Gastroesophageal sphincter (tissue), 4 donors: ENCODE results near the gene LRRC42. TPM values are rescaled to one million over a fixed set of nuclear protein-coding genes. Genes with fewer than 3 reads are reported as not detected.

Experiments used
- ATAC-seq: fragments of 150-250 bp; one replicate; pipeline ENCODE4 v1.9.1; 2016; ENCODE audit warnings: mild to moderate bottlenecking, moderate library complexity
- H3K27ac ChIP-seq, 4 donors: fragments of 200-600 bp; sonication (generic) in 3 of 4; 1 replicate in 3 of 4; 2 replicates in 1 of 4; pipeline ENCODE4 v1.5.1; 2016 to 2019
- H3K27me3 ChIP-seq: fragments of 200-600 bp; sonication (generic); one replicate; pipeline ENCODE4 v1.5.1; 2019
- H3K36me3 ChIP-seq, 2 donors: fragments of 200-600 bp; sonication (generic); one replicate each; pipeline ENCODE4 v1.5.1; 2019; ENCODE audit warnings: control low read depth in 1 of 2
- H3K4me1 ChIP-seq, 3 donors: fragments of 200-600 bp; sonication (generic); 1 replicate in 2 of 3; 2 replicates in 1 of 3; pipeline ENCODE4 v1.5.1; 2016 to 2019; ENCODE audit warnings: control low read depth in 2 of 3
- H3K4me3 ChIP-seq, 2 donors: fragments of 200-600 bp; sonication (generic); one replicate each; pipeline ENCODE4 v1.5.1; 2019; ENCODE audit warnings: mild to moderate bottlenecking in 1 of 2, moderate library complexity in 1 of 2
- H3K9me3 ChIP-seq, 3 donors: fragments of 200-600 bp; sonication (generic); one replicate each; pipeline ENCODE4 v1.5.1; 2017 to 2019; ENCODE audit warnings: control low read depth in 2 of 3
- EP300 ChIP-seq: sonication (generic); formaldehyde crosslinking; IDR thresholded peaks from one replicate; pipeline ENCODE4 v1.6.1; 2017; ENCODE audit warnings: antibody characterized with exemption, mild to moderate bottlenecking
- POLR2A ChIP-seq, 2 donors: fragments of 450-650 bp; IDR thresholded peaks; one replicate each; pipeline ENCODE4 v1.6.1; 2017; ENCODE audit warnings: antibody characterized with exemption in 2 of 2, mild to moderate bottlenecking in 2 of 2, moderate library complexity in 1 of 2
- POLR2AphosphoS5 ChIP-seq: sonication (generic); formaldehyde crosslinking; IDR thresholded peaks from one replicate; pipeline ENCODE4 v1.6.1; 2017; ENCODE audit warnings: antibody characterized with exemption
- WGBS, 2 donors: methylation state at CpG; one replicate each; pipeline ENCODE4 v1.1.5; 2018; ENCODE audit warnings: low coverage in 1 of 2; 5-methylcytosine and 5-hydroxymethylcytosine counted together
- total RNA-seq, 4 donors: library from RNA; depleted of rRNA; stranded (reverse); fragments of >200 nt; gene quantifications; one replicate each; pipeline ENCODE4 v1.1.0, GENCODE V29; 2016
- TF ChIP-seq, protein P1 (sequence below), 4 experiments: fragments of 200-600 bp in 2 of 4; fragments of 450-650 bp in 2 of 4; sonication (generic) in 1 of 4; IDR thresholded peaks; one replicate each; pipeline ENCODE4 v1.5.1; 2017 to 2019; ENCODE audit warnings: antibody characterized with exemption in 4 of 4, mild to moderate bottlenecking in 2 of 4, moderate library complexity in 2 of 4

The LRRC42 gene
- total RNA-seq, 4 donors from 2014 or later: 19.6 to 31.4 (median 23.9) TPM

DNA sequence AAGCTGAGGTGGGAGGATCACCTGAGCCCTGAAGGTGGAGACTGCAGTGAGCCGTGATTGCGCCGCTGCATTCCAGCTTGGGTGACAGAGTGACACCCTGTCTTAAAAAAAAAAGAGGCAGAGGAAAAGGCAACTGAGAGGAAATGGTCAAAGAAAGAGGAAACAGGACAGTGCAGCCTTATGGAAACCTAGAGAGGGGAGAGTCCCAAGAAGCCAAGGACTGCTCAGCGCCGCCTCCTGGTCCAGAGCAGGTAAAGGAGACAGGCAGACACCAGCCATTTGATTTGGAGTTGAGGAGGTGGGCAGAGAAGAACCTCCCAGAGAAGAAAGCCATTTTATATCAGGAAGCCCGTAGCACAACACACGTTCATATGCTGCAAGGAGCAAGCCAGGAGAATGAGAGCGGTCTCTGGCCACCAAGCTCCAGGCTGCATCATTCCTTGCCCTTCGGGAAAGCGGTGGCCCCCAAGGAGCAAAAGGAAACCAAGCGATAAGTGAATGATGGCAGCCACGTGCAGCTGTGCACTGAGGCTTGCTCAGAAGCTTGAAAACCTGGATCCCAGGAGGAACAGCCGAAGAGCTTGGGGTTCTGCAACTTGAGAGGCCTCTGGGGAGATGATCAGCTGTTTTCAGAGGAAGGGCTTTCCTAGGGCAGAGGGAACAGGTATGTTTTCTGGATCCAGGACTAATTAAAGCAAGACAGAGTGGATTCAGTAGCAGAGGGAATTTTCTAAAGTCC, 33.7 kb downstream of the LRRC42 start:
- H3K36me3 ChIP-seq: peaks cover 0 to 2% of the 10 kb centered on the region in 2 donors
- no peaks in the 10 kb centered on the region for H3K27me3 ChIP-seq
- ATAC-seq: no peak
- H3K9me3 ChIP-seq: no peaks in the 10 kb centered on the region
- peak overlapping the region in 3 of 4 donors; percentile 76 to 88 (median 84) for H3K27ac ChIP-seq
- TF ChIP-seq, protein P1, sequence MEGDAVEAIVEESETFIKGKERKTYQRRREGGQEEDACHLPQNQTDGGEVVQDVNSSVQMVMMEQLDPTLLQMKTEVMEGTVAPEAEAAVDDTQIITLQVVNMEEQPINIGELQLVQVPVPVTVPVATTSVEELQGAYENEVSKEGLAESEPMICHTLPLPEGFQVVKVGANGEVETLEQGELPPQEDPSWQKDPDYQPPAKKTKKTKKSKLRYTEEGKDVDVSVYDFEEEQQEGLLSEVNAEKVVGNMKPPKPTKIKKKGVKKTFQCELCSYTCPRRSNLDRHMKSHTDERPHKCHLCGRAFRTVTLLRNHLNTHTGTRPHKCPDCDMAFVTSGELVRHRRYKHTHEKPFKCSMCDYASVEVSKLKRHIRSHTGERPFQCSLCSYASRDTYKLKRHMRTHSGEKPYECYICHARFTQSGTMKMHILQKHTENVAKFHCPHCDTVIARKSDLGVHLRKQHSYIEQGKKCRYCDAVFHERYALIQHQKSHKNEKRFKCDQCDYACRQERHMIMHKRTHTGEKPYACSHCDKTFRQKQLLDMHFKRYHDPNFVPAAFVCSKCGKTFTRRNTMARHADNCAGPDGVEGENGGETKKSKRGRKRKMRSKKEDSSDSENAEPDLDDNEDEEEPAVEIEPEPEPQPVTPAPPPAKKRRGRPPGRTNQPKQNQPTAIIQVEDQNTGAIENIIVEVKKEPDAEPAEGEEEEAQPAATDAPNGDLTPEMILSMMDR (IDR thresholded peaks at IDR 0.05): no peak
- TF ChIP-seq POLR2A (IDR thresholded peaks at IDR 0.05) (no peak), EP300 (no peak), POLR2AphosphoS5 (no peak)
- H3K4me1 ChIP-seq: peaks cover 0 to 21% (median 8%) of the 10 kb centered on the region in 3 donors
- H3K4me3 ChIP-seq: no peak overlapping the region
- 30 to 80% methylated on average over 2 to 13 of the region's 13 CpGs for WGBS, 2 donors

DNA sequence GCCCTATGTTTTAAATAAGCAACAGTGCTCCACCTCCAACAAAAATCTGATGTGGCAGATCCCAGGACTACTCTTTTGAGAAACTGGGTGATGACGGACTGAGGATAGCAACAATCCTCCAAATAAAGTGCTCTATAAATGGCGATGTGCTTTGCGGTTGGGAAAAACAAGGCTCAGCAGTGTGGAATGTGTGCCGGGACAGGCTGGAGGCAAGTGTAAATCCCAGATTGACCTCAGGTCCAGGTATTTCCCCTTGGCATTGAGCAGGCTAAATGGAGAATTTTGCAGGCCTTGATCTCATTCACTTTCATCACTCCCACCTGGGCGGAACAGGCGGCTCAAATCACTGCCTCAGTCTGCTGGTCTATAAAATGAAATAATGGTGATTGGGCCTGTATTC, 35.1 kb downstream of the LRRC42 start:
- Histone ChIP-seq H3K4me1 (peaks cover 0 to 21% (median 8%) of the 10 kb centered on the region in 3 donors), H3K27me3 (no peaks in the 10 kb centered on the region), H3K4me3 (no peak overlapping the region), H3K9me3 (no peaks in the 10 kb centered on the region), H3K27ac (peak overlapping the region; percentile 62 to 88 (median 80)), H3K36me3 (peaks cover 0 to 2% of the 10 kb centered on the region in 2 donors)
- ATAC-seq: peak; percentile 82
- TF ChIP-seq POLR2AphosphoS5: peak; percentile 61
- TF ChIP-seq, protein P1 (IDR thresholded peaks at IDR 0.05): no peak
- 39 to 100% methylated on average over 3 of the region's 6 CpGs for WGBS, 2 donors

DNA sequence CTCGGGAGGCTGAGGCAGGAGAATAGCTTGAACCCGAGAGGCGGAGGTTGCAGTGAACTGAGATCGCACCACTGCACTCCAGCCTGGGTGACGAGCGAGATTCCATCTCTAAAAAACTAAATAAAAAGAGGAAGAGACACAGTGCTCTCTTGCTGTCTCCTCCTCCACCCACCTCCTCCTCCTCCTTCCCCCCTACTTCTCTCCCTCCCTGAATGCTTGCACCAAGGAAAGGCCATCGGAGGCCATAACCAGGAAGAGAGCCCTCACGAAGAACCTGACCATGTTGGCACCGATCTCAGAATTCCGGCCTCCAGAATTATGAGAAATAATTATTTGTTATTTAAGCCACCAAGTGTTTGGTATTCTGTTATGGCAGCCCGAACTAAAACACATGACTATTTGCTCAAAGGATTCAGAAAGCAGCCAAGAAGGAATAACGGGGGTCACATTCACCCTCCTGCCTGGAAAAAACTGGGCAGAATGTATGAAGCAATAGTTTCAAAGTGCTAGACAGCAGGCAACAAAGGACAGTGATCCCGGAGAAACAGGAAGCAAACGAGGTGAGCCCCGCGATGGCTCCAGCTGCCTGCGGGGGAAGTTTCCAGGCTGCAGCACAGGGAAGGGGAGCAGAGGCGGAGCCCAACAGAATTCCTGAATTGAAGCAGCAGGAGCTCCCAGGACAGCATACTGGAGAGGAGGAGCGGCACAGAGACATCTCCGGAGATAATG, 36.0 kb downstream of the LRRC42 start:
- 10 to 26% methylated on average over 13 to 20 of the region's 20 CpGs for WGBS, 2 donors
- peak overlapping the region; percentile 50 to 88 (median 80) for H3K27ac ChIP-seq
- H3K27me3 ChIP-seq: no peaks in the 10 kb centered on the region
- H3K4me1 ChIP-seq: peaks cover 0 to 21% (median 8%) of the 10 kb centered on the region in 3 donors
- peak; percentile 45 for TF ChIP-seq POLR2AphosphoS5
- no peak for TF ChIP-seq POLR2A (IDR thresholded peaks at IDR 0.05)
- ATAC-seq: peak; percentile 69
- H3K9me3 ChIP-seq: no peaks in the 10 kb centered on the region
- H3K36me3 ChIP-seq: no peaks in the 10 kb centered on the region
- peak overlapping the region; percentile 22 to 45 for H3K4me3 ChIP-seq

DNA sequence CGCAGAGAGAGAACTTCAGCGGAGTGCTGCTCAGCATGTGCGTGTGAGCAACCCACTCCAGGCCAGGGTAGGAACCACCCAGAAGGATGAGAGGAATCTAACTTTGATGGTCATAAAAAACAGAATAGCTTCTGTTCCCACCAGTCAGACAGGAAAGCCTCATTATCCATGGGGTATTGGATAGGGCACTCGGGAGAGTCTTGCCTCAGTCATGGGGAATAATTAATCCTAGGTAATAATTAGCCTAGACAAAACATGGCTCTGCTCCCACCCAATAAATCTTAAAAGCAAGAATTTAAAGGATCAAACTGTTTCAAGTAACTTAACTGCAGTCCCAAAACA, 36.6 kb downstream of the LRRC42 start:
- H3K27ac ChIP-seq: peak overlapping the region; percentile 50 to 88 (median 80)
- H3K36me3 ChIP-seq: no peaks in the 10 kb centered on the region
- TF ChIP-seq POLR2A (IDR thresholded peaks at IDR 0.05): no peak
- TF ChIP-seq, protein P1 (IDR thresholded peaks at IDR 0.05): no peak
- peaks cover 0 to 21% (median 8%) of the 10 kb centered on the region in 3 donors for H3K4me1 ChIP-seq
- WGBS, 2 donors: 11 to 14% methylated on average over 1 to 4 of the region's 4 CpGs
- H3K27me3 ChIP-seq: no peaks in the 10 kb centered on the region
- ATAC-seq: no peak
- peak overlapping the region; percentile 22 to 45 for H3K4me3 ChIP-seq
- no peaks in the 10 kb centered on the region for H3K9me3 ChIP-seq

DNA sequence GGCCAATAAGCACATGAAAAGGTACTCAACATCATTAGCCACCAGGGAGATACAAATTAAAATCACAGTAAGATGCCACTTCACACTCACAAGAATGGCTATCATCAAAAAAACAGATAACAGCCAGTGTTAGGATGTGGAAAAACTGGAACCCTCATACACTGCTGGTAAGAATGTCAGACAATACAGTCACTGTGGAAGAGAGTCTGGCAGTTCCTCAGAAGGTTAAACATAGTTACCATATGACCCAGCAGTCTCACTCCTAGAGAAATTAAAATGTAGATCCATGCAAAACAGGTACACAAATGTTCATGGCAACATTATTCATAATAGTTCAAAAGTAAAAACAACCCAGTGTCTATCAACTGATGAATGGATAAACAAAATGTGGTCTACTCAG, 38.6 kb downstream of the LRRC42 start:
- ATAC-seq: no peak
- H3K4me3 ChIP-seq: no peak overlapping the region

More for the DNA sequence above, 38.6 kb downstream of the LRRC42 start:
- Histone ChIP-seq H3K27me3 (no peaks in the 10 kb centered on the region), H3K36me3 (no peaks in the 10 kb centered on the region), H3K4me1 (peaks cover 0 to 21% (median 8%) of the 10 kb centered on the region in 3 donors), H3K27ac (no peak overlapping the region), H3K9me3 (no peaks in the 10 kb centered on the region)
- no peak for TF ChIP-seq POLR2AphosphoS5
- no peak for TF ChIP-seq EP300
- TF ChIP-seq, protein P1 (IDR thresholded peaks at IDR 0.05): no peak
- no peak for TF ChIP-seq POLR2A (IDR thresholded peaks at IDR 0.05)
